Naive thymus-derived CD4-positive, alpha-beta T cell (primary cell): ENCODE results near the gene FANCB. TPM values are rescaled to one million over a fixed set of nuclear protein-coding genes. Genes with fewer than 3 reads are reported as not detected.

ENCODE experiments used
- ATAC-seq: fragments of 150-1000 bp; cut with Tn5 transposase; 2 replicates; pipeline ENCODE4 v1.10.0; 2021; ENCODE audit warnings: mild to moderate bottlenecking, moderate library complexity
- CTCF ChIA-PET: fragments of 350-600 bp; sonication (Branson Sonifier 250); formaldehyde crosslinking; loops from one replicate; lab custom pipeline; 2021; ENCODE audit warnings: antibody characterized with exemption; lab: Charles Lee
- POLR2A ChIA-PET: fragments of 350-600 bp; sonication (Branson Sonifier 250); formaldehyde crosslinking; loops from one replicate; lab custom pipeline; 2021; ENCODE audit warnings: antibody characterized with exemption, inconsistent platforms; lab: Charles Lee
- DNase-seq, 9 donors: peaks; one replicate each; pipeline versions ENCODE4 v3.0.0 to v3.0.0-alpha.2; 2020 to 2022; ENCODE audit warnings: mixed read lengths in 1 of 9
- H3K27ac ChIP-seq: one replicate; pipeline ENCODE4 v1.7.0; 2013; ENCODE audit warnings: mild to moderate bottlenecking, low read depth, low read length, moderate library complexity
- H3K27me3 ChIP-seq, 2 donors: one replicate each; pipeline ENCODE4 v1.7.0; 2013; ENCODE audit warnings: low read length in 2 of 2, mild to moderate bottlenecking in 2 of 2, moderate library complexity in 2 of 2; ENCODE audit not compliant: control insufficient read depth in 2 of 2, insufficient read depth in 2 of 2
- H3K36me3 ChIP-seq, 3 experiments: 1 replicate in 2 of 3; 2 replicates in 1 of 3; pipeline ENCODE4 v1.7.0; 2013; ENCODE audit warnings: low read length in 3 of 3, mild to moderate bottlenecking in 3 of 3, moderate library complexity in 1 of 3; ENCODE audit not compliant: insufficient read depth in 3 of 3, control insufficient read depth in 2 of 3
- H3K4me1 ChIP-seq, 2 donors: one replicate each; pipeline ENCODE4 v1.7.0; 2013; ENCODE audit warnings: low read length in 2 of 2, mild to moderate bottlenecking in 2 of 2, moderate library complexity in 1 of 2; ENCODE audit not compliant: control insufficient read depth in 2 of 2, insufficient read depth in 2 of 2
- H3K4me3 ChIP-seq: 2 replicates; pipeline ENCODE4 v1.7.0; 2013; ENCODE audit warnings: mild to moderate bottlenecking, low read length
- H3K9me3 ChIP-seq, 3 experiments: 1 replicate in 2 of 3; 2 replicates in 1 of 3; pipeline ENCODE4 v1.7.0; 2013; ENCODE audit warnings: low read length in 3 of 3; ENCODE audit not compliant: control insufficient read depth in 2 of 3
- H3K27ac Mint-ChIP-seq, 9 donors: one replicate each; pipeline ENCODE4 v1.8.0; 2020 to 2022; ENCODE audit warnings: mixed read lengths in 9 of 9, mild to moderate bottlenecking in 8 of 9, moderate library complexity in 5 of 9, inconsistent platforms in 2 of 9
- H3K27me3 Mint-ChIP-seq, 5 donors: one replicate each; pipeline ENCODE4 v1.8.0; 2021 to 2022; ENCODE audit warnings: mixed read lengths in 5 of 5, mild to moderate bottlenecking in 1 of 5
- H3K36me3 Mint-ChIP-seq, 5 donors: one replicate each; pipeline ENCODE4 v1.8.0; 2020 to 2022; ENCODE audit warnings: mixed read lengths in 5 of 5, mild to moderate bottlenecking in 3 of 5, inconsistent platforms in 1 of 5
- H3K4me1 Mint-ChIP-seq, 7 donors: one replicate each; pipeline ENCODE4 v1.8.0; 2020 to 2022; ENCODE audit warnings: mixed read lengths in 7 of 7, mild to moderate bottlenecking in 3 of 7, inconsistent platforms in 1 of 7
- H3K4me3 Mint-ChIP-seq, 10 donors: one replicate each; pipeline ENCODE4 v1.8.0; 2020 to 2022; ENCODE audit warnings: mild to moderate bottlenecking in 10 of 10, mixed read lengths in 10 of 10, moderate library complexity in 6 of 10, inconsistent platforms in 2 of 10
- H3K9me3 Mint-ChIP-seq, 11 donors: one replicate each; pipeline ENCODE4 v1.8.0; 2020 to 2022; ENCODE audit warnings: mixed read lengths in 11 of 11, mild to moderate bottlenecking in 4 of 11, inconsistent platforms in 1 of 11, moderate library complexity in 1 of 11
- intact Hi-C, 2 donors: fragments of 100-400 bp; cut with micrococcal nuclease; formaldehyde crosslinking; loops; one replicate each; pipeline ENCODE4 v1.15.1; 2023
- polyA plus RNA-seq, 2 donors: library from polyadenylated mRNA; unstranded; fragments of 300-500 nt; fragmentation: Illumina TruSeq; gene quantifications; one replicate each; pipeline ENCODE4 v1.2.3, GENCODE V29; 2021
- total RNA-seq, 6 experiments: library from RNA in 5 of 6; stranded (reverse) in 5 of 6; gene quantifications; 1 replicate in 5 of 6; 2 replicates in 1 of 6; pipeline ENCODE4 v1.2.3 and lab custom pipeline; 2021 to 2026

The FANCB gene
- total and polyA plus RNA-seq, 7 experiments from 2014 or later = 0.55 to 8.3 (median 3.9) TPM

- Histone ChIP-seq H3K4me1 (no peaks in the 10 kb centered on the region), H3K27me3 (no peaks in the 10 kb centered on the region), H3K36me3 (no peaks in the 10 kb centered on the region), H3K9me3 (no peaks in the 10 kb centered on the region), H3K4me3 (no peak overlapping the region), H3K27ac (no peak overlapping the region)
- ChIA-PET CTCF (interaction anchor here (0.6 kb wide), 1 partner anchor 21 kb away, joined by 3 read pairs; no protein-coding TSS in a partner anchor), POLR2A (no interaction called here)
- peaks cover 0 to 20% (median 5%) of the 10 kb centered on the region in 5 donors for H3K36me3 Mint-ChIP-seq
- H3K4me1 Mint-ChIP-seq = no peaks in the 10 kb centered on the region
- H3K27me3 Mint-ChIP-seq = peaks cover 0 to 7% (median 0%) of the 10 kb centered on the region in 5 donors
- ATAC-seq = no peak
- H3K9me3 Mint-ChIP-seq = peaks cover 0 to 17% (median 6%) of the 10 kb centered on the region in 11 donors
- no peak for DNase-seq
- no peak overlapping the region for H3K4me3 Mint-ChIP-seq
- H3K27ac Mint-ChIP-seq = no peak overlapping the region
- intact Hi-C loops = no loop called here
Observed at GRCh38 chrX:14829643-14830042, 43.2 kb downstream of the FANCB start.

- Mint-ChIP-seq H3K9me3 (peaks cover 0 to 17% (median 6%) of the 10 kb centered on the region in 11 donors), H3K27me3 (peaks cover 0 to 7% (median 0%) of the 10 kb centered on the region in 5 donors), H3K4me3 (no peak overlapping the region), H3K4me1 (no peaks in the 10 kb centered on the region), H3K27ac (no peak overlapping the region), H3K36me3 (peaks cover 0 to 13% (median 0%) of the 10 kb centered on the region in 5 donors)
- H3K27ac ChIP-seq = no peak overlapping the region
- H3K9me3 ChIP-seq = no peaks in the 10 kb centered on the region
- no peaks in the 10 kb centered on the region for H3K4me1 ChIP-seq
- CTCF ChIA-PET = no interaction called here
- H3K4me3 ChIP-seq = no peak overlapping the region
- POLR2A ChIA-PET = no interaction called here
- H3K27me3 ChIP-seq = no peaks in the 10 kb centered on the region
- no peaks in the 10 kb centered on the region for H3K36me3 ChIP-seq
- ATAC-seq (no peak), DNase-seq (no peak)
- intact Hi-C loops = no loop called here
Observed at GRCh38 chrX:14826319-14826718, 46.5 kb downstream of the FANCB start.

- Histone ChIP-seq H3K4me3 (no peak overlapping the region), H3K36me3 (no peaks in the 10 kb centered on the region), H3K9me3 (no peaks in the 10 kb centered on the region), H3K27ac (no peak overlapping the region), H3K27me3 (no peaks in the 10 kb centered on the region), H3K4me1 (no peaks in the 10 kb centered on the region)
- CTCF ChIA-PET = no interaction called here
- H3K27me3 Mint-ChIP-seq = peaks cover 0 to 7% (median 0%) of the 10 kb centered on the region in 5 donors
- H3K27ac Mint-ChIP-seq = no peak overlapping the region
- ATAC-seq (no peak), DNase-seq (no peak)
- POLR2A ChIA-PET = no interaction called here
- no peak overlapping the region for H3K4me3 Mint-ChIP-seq
- peaks cover 0 to 17% (median 6%) of the 10 kb centered on the region in 11 donors for H3K9me3 Mint-ChIP-seq
- intact Hi-C loops = no loop called here
- peaks cover 0 to 12% (median 0%) of the 10 kb centered on the region in 5 donors for H3K36me3 Mint-ChIP-seq
- H3K4me1 Mint-ChIP-seq = no peaks in the 10 kb centered on the region
Observed at GRCh38 chrX:14825851-14826250, 47.0 kb downstream of the FANCB start.

- Mint-ChIP-seq H3K27ac (no peak overlapping the region), H3K4me3 (no peak overlapping the region), H3K27me3 (peaks cover 0 to 4% (median 0%) of the 10 kb centered on the region in 5 donors), H3K4me1 (peaks cover 0 to 3% (median 0%) of the 10 kb centered on the region in 7 donors), H3K36me3 (peaks cover 0 to 4% (median 0%) of the 10 kb centered on the region in 5 donors), H3K9me3 (peaks cover 0 to 20% (median 6%) of the 10 kb centered on the region in 11 donors)
- CTCF ChIA-PET = no interaction called here
- H3K27me3 ChIP-seq = no peaks in the 10 kb centered on the region
- no peaks in the 10 kb centered on the region for H3K4me1 ChIP-seq
- H3K36me3 ChIP-seq = no peaks in the 10 kb centered on the region
- no peak overlapping the region for H3K27ac ChIP-seq
- no peak for DNase-seq
- ATAC-seq = peak; percentile 52
- POLR2A ChIA-PET = no interaction called here
- intact Hi-C loops = no loop called here
- no peak overlapping the region for H3K4me3 ChIP-seq
- no peaks in the 10 kb centered on the region for H3K9me3 ChIP-seq
Observed at GRCh38 chrX:14819769-14820168, 53.1 kb downstream of the FANCB start.

GRCh38 chrX:14817571-14817970, 55.3 kb downstream of the FANCB start:
- POLR2A ChIA-PET = no interaction called here
- no peaks in the 10 kb centered on the region for H3K36me3 ChIP-seq
- H3K27me3 Mint-ChIP-seq = peaks cover 0 to 4% (median 0%) of the 10 kb centered on the region in 5 donors

GRCh38 chrX:14802943-14803710, 69.7 kb downstream of the FANCB start:
- Mint-ChIP-seq H3K4me3 (no peak overlapping the region), H3K27ac (no peak overlapping the region), H3K36me3 (peaks cover 0 to 5% (median 0%) of the 10 kb centered on the region in 5 donors), H3K27me3 (peaks cover 0 to 10% (median 6%) of the 10 kb centered on the region in 5 donors), H3K4me1 (peaks cover 0 to 5% (median 0%) of the 10 kb centered on the region in 7 donors), H3K9me3 (peaks cover 0 to 14% (median 5%) of the 10 kb centered on the region in 11 donors)
- DNase-seq (no peak), ATAC-seq (no peak)
- no peak overlapping the region for H3K4me3 ChIP-seq
- CTCF ChIA-PET = no interaction called here
- H3K4me1 ChIP-seq = no peaks in the 10 kb centered on the region
- intact Hi-C loops = no loop called here
- POLR2A ChIA-PET = no interaction called here
- no peak overlapping the region for H3K27ac ChIP-seq
- H3K27me3 ChIP-seq = no peaks in the 10 kb centered on the region
- no peaks in the 10 kb centered on the region for H3K36me3 ChIP-seq
- H3K9me3 ChIP-seq = no peaks in the 10 kb centered on the region

More at GRCh38 chrX:14817571-14817970, 55.3 kb downstream of the FANCB start:
- no peaks in the 10 kb centered on the region for H3K27me3 ChIP-seq
- CTCF ChIA-PET = no interaction called here
- H3K27ac Mint-ChIP-seq = no peak overlapping the region
- peaks cover 0 to 20% (median 6%) of the 10 kb centered on the region in 11 donors for H3K9me3 Mint-ChIP-seq
- peaks cover 0 to 3% (median 0%) of the 10 kb centered on the region in 7 donors for H3K4me1 Mint-ChIP-seq
- no peak for DNase-seq
- no peak overlapping the region for H3K4me3 Mint-ChIP-seq
- H3K4me1 ChIP-seq = no peaks in the 10 kb centered on the region
- intact Hi-C loops = no loop called here
- no peak for ATAC-seq
- H3K27ac ChIP-seq = no peak overlapping the region
- no peak overlapping the region for H3K4me3 ChIP-seq
- peaks cover 0 to 4% (median 0%) of the 10 kb centered on the region in 5 donors for H3K36me3 Mint-ChIP-seq
- no peaks in the 10 kb centered on the region for H3K9me3 ChIP-seq
